Measurements from ENCODE around the gene KLK3. TPM values are rescaled to one million over a fixed set of nuclear protein-coding genes. Genes with fewer than 3 reads are reported as not detected.

Gene KLK3
- total RNA-seq, 1 experiment from 2014 or later = not detected

DNA sequence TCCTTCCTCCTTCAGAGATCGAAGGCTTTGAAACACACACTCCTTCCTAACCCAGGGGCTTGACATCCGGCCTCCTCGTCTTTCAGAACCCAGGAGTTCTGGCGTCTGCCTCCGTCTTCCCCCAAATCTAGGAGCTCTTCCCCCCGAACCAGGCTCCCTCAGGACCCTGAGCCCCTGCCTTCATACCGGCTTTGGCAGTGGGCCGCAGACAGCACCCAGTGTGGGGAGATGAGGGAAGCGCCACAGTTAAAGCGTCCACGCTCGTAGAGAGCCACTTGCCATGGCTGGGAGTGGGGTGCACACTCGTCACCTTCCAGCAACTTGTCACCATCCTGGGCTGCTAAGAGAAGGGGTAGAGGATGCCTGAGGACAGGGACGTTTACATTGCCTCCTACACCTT, 27.2 kb upstream of the KLK3 start:
- intact Hi-C loops (cut with micrococcal nuclease) = no loop called here
- peaks cover 4% of the 10 kb centered on the region for H3K36me3 Mint-ChIP-seq (ENCODE audit: insufficient read depth, unreplicated experiment)
- peaks cover 37% of the 10 kb centered on the region for H3K27me3 Mint-ChIP-seq (ENCODE audit: insufficient read depth, unreplicated experiment)
- peaks cover 10% of the 10 kb centered on the region for H3K4me1 Mint-ChIP-seq (ENCODE audit: insufficient read depth, unreplicated experiment)
- H3K4me3 Mint-ChIP-seq (ENCODE audit: unreplicated experiment) = no peak overlapping the region
- no peak for DNase-seq (ENCODE audit: unreplicated experiment)
- H3K9me3 Mint-ChIP-seq (ENCODE audit: unreplicated experiment) = peaks cover 10% of the 10 kb centered on the region
- no TSS peak for BruUV-seq (replicated peaks)
- ChIA-PET POLR2A (no interaction called here), CTCF (no interaction called here)
- H3K27ac Mint-ChIP-seq (ENCODE audit: low read depth, unreplicated experiment) = no peak overlapping the region
- TF ChIP-seq, protein P1, sequence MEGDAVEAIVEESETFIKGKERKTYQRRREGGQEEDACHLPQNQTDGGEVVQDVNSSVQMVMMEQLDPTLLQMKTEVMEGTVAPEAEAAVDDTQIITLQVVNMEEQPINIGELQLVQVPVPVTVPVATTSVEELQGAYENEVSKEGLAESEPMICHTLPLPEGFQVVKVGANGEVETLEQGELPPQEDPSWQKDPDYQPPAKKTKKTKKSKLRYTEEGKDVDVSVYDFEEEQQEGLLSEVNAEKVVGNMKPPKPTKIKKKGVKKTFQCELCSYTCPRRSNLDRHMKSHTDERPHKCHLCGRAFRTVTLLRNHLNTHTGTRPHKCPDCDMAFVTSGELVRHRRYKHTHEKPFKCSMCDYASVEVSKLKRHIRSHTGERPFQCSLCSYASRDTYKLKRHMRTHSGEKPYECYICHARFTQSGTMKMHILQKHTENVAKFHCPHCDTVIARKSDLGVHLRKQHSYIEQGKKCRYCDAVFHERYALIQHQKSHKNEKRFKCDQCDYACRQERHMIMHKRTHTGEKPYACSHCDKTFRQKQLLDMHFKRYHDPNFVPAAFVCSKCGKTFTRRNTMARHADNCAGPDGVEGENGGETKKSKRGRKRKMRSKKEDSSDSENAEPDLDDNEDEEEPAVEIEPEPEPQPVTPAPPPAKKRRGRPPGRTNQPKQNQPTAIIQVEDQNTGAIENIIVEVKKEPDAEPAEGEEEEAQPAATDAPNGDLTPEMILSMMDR (IDR thresholded peaks at IDR 0.05; ENCODE audit: unreplicated experiment) = no peak

DNA sequence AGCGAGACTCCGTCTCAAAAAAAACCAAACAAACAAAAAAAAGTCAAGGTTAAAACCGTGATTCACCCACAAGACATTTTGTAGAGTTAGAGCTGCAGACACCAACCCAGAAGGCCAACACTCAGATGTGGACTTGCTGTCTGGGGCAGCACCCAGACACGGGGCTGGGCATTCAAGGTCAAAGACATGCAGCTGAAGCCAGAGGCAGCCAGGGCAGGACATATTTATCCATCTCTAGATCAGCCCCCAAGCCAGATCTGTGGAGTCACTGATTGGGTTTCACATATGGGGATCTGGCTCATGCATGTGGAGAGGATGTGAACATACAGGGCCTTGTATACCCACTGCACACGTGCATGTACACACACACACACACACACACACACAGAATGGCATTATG, 24.9 kb upstream of the KLK3 start:
- ChIA-PET POLR2A (interaction anchor here (0.6 to 0.7 kb wide), 2 partner anchors 10 to 189 kb away, joined by 3 read pairs; no protein-coding TSS in a partner anchor), CTCF (no interaction called here)
- H3K4me1 Mint-ChIP-seq (ENCODE audit: insufficient read depth, unreplicated experiment) = no peaks in the 10 kb centered on the region
- H3K36me3 Mint-ChIP-seq (ENCODE audit: insufficient read depth, unreplicated experiment) = peaks cover 4% of the 10 kb centered on the region
- BruUV-seq (replicated peaks) = no TSS peak
- intact Hi-C loops (cut with micrococcal nuclease) = no loop called here
- H3K4me3 Mint-ChIP-seq (ENCODE audit: unreplicated experiment) = no peak overlapping the region
- peaks cover 38% of the 10 kb centered on the region for H3K27me3 Mint-ChIP-seq (ENCODE audit: insufficient read depth, unreplicated experiment)
- DNase-seq (ENCODE audit: unreplicated experiment) = no peak
- H3K27ac Mint-ChIP-seq (ENCODE audit: low read depth, unreplicated experiment) = no peak overlapping the region
- peaks cover 17% of the 10 kb centered on the region for H3K9me3 Mint-ChIP-seq (ENCODE audit: unreplicated experiment)
- TF ChIP-seq, protein P1 (IDR thresholded peaks at IDR 0.05; ENCODE audit: unreplicated experiment) = no peak

DNA sequence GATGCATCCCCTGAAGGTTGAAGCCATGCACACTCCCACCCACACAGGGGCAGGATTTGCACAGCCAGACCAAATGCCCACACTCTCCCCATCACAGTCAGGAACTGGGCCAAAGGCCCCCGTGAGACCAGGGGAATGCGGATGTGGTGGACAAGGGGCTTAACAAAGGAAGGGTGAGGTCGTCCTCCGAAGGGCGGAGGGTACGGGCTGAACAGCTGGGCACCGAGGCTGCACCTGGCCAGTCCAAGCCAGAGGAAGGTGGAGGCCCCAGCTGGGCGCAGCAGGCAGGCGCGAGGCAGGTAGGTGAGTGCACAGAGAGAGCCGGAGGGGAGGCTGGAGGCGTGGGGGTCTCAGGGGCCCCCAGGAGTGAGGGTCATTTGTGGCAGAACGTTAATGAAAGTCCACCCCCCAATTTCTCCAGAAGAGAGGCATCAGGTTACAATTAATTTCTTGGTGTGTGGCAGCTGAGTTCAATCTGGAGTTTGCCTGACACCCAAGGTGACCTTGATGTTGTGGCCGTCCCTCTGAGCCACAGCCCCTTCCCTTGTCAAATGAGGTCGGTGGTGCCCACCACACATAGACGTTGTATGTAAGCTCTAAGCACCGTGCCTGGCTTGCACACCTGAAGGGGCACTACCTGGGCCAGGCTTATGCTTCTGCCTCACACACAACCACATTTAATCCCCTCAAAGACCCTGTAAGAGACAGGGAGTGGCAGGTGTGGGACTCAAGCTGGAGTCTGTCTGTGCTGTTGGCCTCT, 24.3 kb upstream of the KLK3 start:
- POLR2A ChIA-PET = interaction anchor here (0.6 to 0.7 kb wide), 2 partner anchors 9 to 188 kb away, joined by 3 read pairs; no protein-coding TSS in a partner anchor
- TF ChIP-seq, protein P1 (IDR thresholded peaks at IDR 0.05; ENCODE audit: unreplicated experiment) = no peak
- Mint-ChIP-seq H3K4me3 (ENCODE audit: unreplicated experiment) (no peak overlapping the region), H3K27ac (ENCODE audit: low read depth, unreplicated experiment) (no peak overlapping the region), H3K27me3 (ENCODE audit: insufficient read depth, unreplicated experiment) (peaks cover 38% of the 10 kb centered on the region), H3K4me1 (ENCODE audit: insufficient read depth, unreplicated experiment) (no peaks in the 10 kb centered on the region), H3K36me3 (ENCODE audit: insufficient read depth, unreplicated experiment) (peaks cover 4% of the 10 kb centered on the region), H3K9me3 (ENCODE audit: unreplicated experiment) (peaks cover 17% of the 10 kb centered on the region)
- intact Hi-C loops (cut with micrococcal nuclease) = no loop called here
- DNase-seq (ENCODE audit: unreplicated experiment) = no peak
- no TSS peak for BruUV-seq (replicated peaks)
- CTCF ChIA-PET = interaction anchor here (0.6 kb wide), 1 partner anchor 347 kb away, joined by 5 read pairs; no protein-coding TSS in a partner anchor

DNA sequence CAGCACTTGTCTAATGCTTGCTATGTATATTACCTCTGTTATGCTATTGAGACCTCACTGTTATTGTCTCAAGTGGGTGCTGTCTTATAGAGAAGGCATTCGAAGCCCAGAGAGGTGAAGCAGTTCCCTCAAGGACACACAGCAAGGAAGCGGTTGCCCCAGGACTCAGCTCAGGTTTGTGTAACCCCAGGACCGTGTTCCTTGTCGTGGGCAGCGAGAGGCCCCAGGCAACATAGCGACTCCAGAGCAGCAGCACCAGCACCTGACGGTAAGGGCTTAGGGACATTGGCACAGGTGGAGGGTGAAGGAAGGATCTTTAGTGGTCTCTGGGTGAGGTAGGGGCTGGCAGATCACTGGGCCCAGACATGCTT, 23.7 kb upstream of the KLK3 start:
- Mint-ChIP-seq H3K4me3 (ENCODE audit: unreplicated experiment) (no peak overlapping the region), H3K27me3 (ENCODE audit: insufficient read depth, unreplicated experiment) (peaks cover 33% of the 10 kb centered on the region), H3K27ac (ENCODE audit: low read depth, unreplicated experiment) (no peak overlapping the region), H3K36me3 (ENCODE audit: insufficient read depth, unreplicated experiment) (peaks cover 4% of the 10 kb centered on the region), H3K4me1 (ENCODE audit: insufficient read depth, unreplicated experiment) (no peaks in the 10 kb centered on the region), H3K9me3 (ENCODE audit: unreplicated experiment) (peaks cover 13% of the 10 kb centered on the region)
- CTCF ChIA-PET = interaction anchor here (0.6 kb wide), 1 partner anchor 347 kb away, joined by 5 read pairs; no protein-coding TSS in a partner anchor
- BruUV-seq (replicated peaks) = no TSS peak
- TF ChIP-seq, protein P1 (IDR thresholded peaks at IDR 0.05; ENCODE audit: unreplicated experiment) = no peak
- POLR2A ChIA-PET = no interaction called here
- intact Hi-C loops (cut with micrococcal nuclease) = no loop called here
- no peak for DNase-seq (ENCODE audit: unreplicated experiment)
